ENCODE data around the gene MPO. TPM values are rescaled to one million over a fixed set of nuclear protein-coding genes. Genes with fewer than 3 reads are reported as not detected.
A peak's percentile ranks its signal among the peaks of the same experiment; 100 is the strongest.

The MPO gene
- total and polyA plus RNA-seq, 2 of the 8 experiments (the other 6 are each of a cell fraction or from before 2014, with no cell fraction given) = 0.06 to 0.74 TPM

DNA sequence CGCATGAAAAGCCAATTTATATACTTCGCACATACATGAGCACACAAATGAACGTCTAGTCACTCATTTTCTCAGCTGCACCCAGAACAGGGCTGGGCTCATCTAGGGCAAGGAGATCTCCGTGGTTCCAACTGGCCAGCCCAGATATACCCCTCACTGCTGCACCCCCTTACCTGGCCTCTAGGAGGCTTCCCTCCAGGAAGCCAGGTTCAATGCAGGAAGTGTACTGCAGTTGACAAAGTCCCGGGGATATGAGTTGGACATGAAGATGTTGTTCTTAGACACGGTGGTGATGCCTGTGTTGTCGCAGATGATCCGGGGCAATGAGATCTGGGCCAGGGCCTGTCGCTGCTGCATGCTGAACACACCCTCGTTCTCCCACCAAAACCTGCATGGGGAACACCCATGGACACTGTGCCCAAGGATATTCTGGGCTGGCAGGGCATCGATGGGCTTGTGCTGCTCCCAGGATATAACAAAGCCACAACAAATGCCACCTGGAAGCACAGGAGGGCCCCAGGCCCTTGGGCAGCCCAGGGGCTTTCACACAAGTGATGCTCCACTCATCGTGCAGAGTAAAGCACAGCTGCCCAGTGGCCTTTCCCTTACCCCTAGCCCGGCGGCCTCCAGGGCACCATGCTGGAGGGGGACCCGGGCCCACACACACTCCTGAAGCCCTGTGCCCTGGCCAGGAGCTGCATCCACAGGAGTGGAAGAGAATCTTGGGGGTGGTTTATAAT is 10.1 kb downstream of the MPO start:
- no peaks in the 10 kb centered on the region for H3K23me2 ChIP-seq (ENCODE audit: low read depth, low read length)
- POLR2A ChIA-PET (ENCODE audit: partially characterized antibody) = interaction anchor here (1.1 kb wide), 1 partner anchor 244 kb away, joined by 5 read pairs; the partner anchor contains the start of gene MTMR4
- DNase-seq (ENCODE audit: low read depth in 1 of 2, low spot score in 2 of 2) (peak in 1 of 2 experiments; percentile 54), FAIRE-seq (peak; percentile 69)
- H3K23ac ChIP-seq (ENCODE audit: insufficient read length) = no peak overlapping the region
- H4K8ac ChIP-seq (ENCODE audit: extremely low read depth, insufficient read depth, low read length) = peak overlapping the region; percentile 28; the same call in 1 of the 2 replicates
- no peak overlapping the region for H3K14ac ChIP-seq (ENCODE audit: insufficient read length)
- no peak overlapping the region for H4K5ac ChIP-seq (ENCODE audit: insufficient read length, low read depth, low read length)
- no peaks in the 10 kb centered on the region for H3K9me3 ChIP-seq (ENCODE audit: insufficient read depth in 2 of 2, low read depth in 1 of 2, low read length in 1 of 2)
- no peak overlapping the region for H3K27ac ChIP-seq (ENCODE audit: low read depth, low read length)
- no peak overlapping the region for H3K4me3 ChIP-seq (ENCODE audit: extremely low read depth in 1 of 4, insufficient read depth in 2 of 4, low read depth in 3 of 4, low read length in 4 of 4)
- no peak overlapping the region for H3K9ac ChIP-seq (replicated peaks in 1 of 4; ENCODE audit: extremely low read depth in 1 of 4, low read depth in 3 of 4, low read length in 3 of 4)
- no peak overlapping the region for H2BK20ac ChIP-seq (ENCODE audit: low read length)
- no peak overlapping the region for H4K91ac ChIP-seq (replicated peaks; ENCODE audit: insufficient read length, low read length)
- H3K18ac ChIP-seq (ENCODE audit: extremely low read depth, low read length) = no peak overlapping the region
- no peaks in the 10 kb centered on the region for H4K20me1 ChIP-seq (replicated peaks in 1 of 2; ENCODE audit: control insufficient read depth in 1 of 2, insufficient read depth in 2 of 2, low read length in 2 of 2)
- H3K4me2 ChIP-seq (ENCODE audit: insufficient read depth in 1 of 2, low read depth in 2 of 2, low read length in 2 of 2) = no peak overlapping the region
- H3K36me3 ChIP-seq (ENCODE audit: control insufficient read depth in 2 of 4, insufficient read depth in 4 of 4, low read length in 3 of 4) = no peaks in the 10 kb centered on the region
- WGBS, 2 experiments (ENCODE audit: extremely low coverage in 1 of 2, insufficient coverage in 1 of 2, insufficient read length in 1 of 2, insufficient replicate concordance in 2 of 2, low coverage in 1 of 2, low lambda C conversion rate in 2 of 2, missing lambda C conversion rate in 1 of 2) = 92% methylated on average over 14 of the region's 15 CpGs; no CpG with 5 or more reads in 1 of the 2 experiments
- no peaks in the 10 kb centered on the region for H3K79me1 ChIP-seq (ENCODE audit: low read depth, low read length)
- H2BK120ac ChIP-seq (replicated peaks; ENCODE audit: low read depth, low read length) = no peak overlapping the region
- no peak overlapping the region for H3K56ac ChIP-seq (replicated peaks; ENCODE audit: insufficient read length, low read depth, low read length)
- no peak overlapping the region for H2BK15ac ChIP-seq (ENCODE audit: low read length)
- no peaks in the 10 kb centered on the region; a peak in 1 of 7 replicates for H3K27me3 ChIP-seq (replicated peaks in 1 of 4; ENCODE audit: control insufficient read depth in 3 of 4, extremely low read depth in 1 of 4, insufficient read depth in 3 of 4, low read length in 3 of 4)
- H2AK5ac ChIP-seq (ENCODE audit: low read depth, low read length) = no peak overlapping the region
- H2AFZ ChIP-seq (ENCODE audit: low read length) = 0 out of 2 replicates have a peak overlapping the region, but pooled peaks have one; percentile 80
- CTCF ChIA-PET (ENCODE audit: partially characterized antibody) = interaction anchor here (0.7 to 2.3 kb wide), 19 partner anchors 14 to 184 kb away, joined by 3 to 9 read pairs (median 3); no protein-coding TSS in a partner anchor
- no peak overlapping the region for H2BK12ac ChIP-seq (ENCODE audit: low read depth, low read length)
- no peaks in the 10 kb centered on the region for H3K4me1 ChIP-seq (replicated peaks in 1 of 4; ENCODE audit: control insufficient read depth in 3 of 4, insufficient read depth in 4 of 4, low read length in 3 of 4)
- no peak overlapping the region for H3K4ac ChIP-seq (replicated peaks; ENCODE audit: insufficient read length, low read depth, low read length)
- TF ChIP-seq, protein P1, sequence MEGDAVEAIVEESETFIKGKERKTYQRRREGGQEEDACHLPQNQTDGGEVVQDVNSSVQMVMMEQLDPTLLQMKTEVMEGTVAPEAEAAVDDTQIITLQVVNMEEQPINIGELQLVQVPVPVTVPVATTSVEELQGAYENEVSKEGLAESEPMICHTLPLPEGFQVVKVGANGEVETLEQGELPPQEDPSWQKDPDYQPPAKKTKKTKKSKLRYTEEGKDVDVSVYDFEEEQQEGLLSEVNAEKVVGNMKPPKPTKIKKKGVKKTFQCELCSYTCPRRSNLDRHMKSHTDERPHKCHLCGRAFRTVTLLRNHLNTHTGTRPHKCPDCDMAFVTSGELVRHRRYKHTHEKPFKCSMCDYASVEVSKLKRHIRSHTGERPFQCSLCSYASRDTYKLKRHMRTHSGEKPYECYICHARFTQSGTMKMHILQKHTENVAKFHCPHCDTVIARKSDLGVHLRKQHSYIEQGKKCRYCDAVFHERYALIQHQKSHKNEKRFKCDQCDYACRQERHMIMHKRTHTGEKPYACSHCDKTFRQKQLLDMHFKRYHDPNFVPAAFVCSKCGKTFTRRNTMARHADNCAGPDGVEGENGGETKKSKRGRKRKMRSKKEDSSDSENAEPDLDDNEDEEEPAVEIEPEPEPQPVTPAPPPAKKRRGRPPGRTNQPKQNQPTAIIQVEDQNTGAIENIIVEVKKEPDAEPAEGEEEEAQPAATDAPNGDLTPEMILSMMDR (IDR thresholded peaks at IDR 0.05; ENCODE audit: control extremely low read depth in 1 of 3, insufficient read depth in 1 of 3, low read depth in 1 of 3, low read length in 3 of 3) = peak; percentile 46 to 65 (median 65)
- TF ChIP-seq PHF8 (conservative IDR thresholded peaks at IDR 0.05; ENCODE audit: low read depth, low read length) (no peak), RAD21 (IDR thresholded peaks at IDR 0.05 in 1 of 2, conservative IDR thresholded peaks at IDR 0.05 in 1 of 2; ENCODE audit: low read depth in 2 of 2, low read length in 2 of 2) (peak in 1 of 2 experiments; percentile 36; a peak in 2 of 4 replicates)
- H3K79me2 ChIP-seq (ENCODE audit: control insufficient read depth in 1 of 2, insufficient read depth in 2 of 2, low read length in 2 of 2) = no peaks in the 10 kb centered on the region
- no peak overlapping the region for H2BK5ac ChIP-seq (ENCODE audit: low read depth, low read length)
